Measurements from ENCODE around the gene PFN1.
"Not testable (repeated sequence)": the region's sequence is repeated elsewhere in the genome, so short reads cannot be mapped to it uniquely, and the experiment has no call there.

PFN1 gene

GRCh38 chr17:4945176-4945943, 3.0 kb downstream of the PFN1 start:
- peak; percentile 87 for DNase-seq (ENCODE audit: low read depth)

- DNase-seq (ENCODE audit: low read depth) = no peak
These were observed 3.7 kb downstream of the PFN1 start for GRCh38 chr17:4944554-4945175.

GRCh38 chr17:4944163-4944553, 4.2 kb downstream of the PFN1 start:
- peak; percentile 52 for DNase-seq (ENCODE audit: low read depth)

GRCh38 chr17:4942760-4943508, 5.4 kb downstream of the PFN1 start:
- DNase-seq (ENCODE audit: low read depth) = no peak

- no peak for DNase-seq (ENCODE audit: low read depth)
These were observed 7.1 kb downstream of the PFN1 start for GRCh38 chr17:4941319-4941610.

GRCh38 chr17:4940555-4941318, 7.6 kb downstream of the PFN1 start:
- no peak for DNase-seq (ENCODE audit: low read depth)

- DNase-seq (ENCODE audit: low read depth) = peak; percentile 99
These were observed 8.4 kb downstream of the PFN1 start, which contains the start of the genes RNF167 and SLC25A11 for GRCh38 chr17:4939796-4940554. RNF167 (plus strand) TSS chr17:4940268; CDS start chr17:4940910, 642 bp downstream. SLC25A11 (minus strand) TSS chr17:4940046; CDS start chr17:4939910, 136 bp downstream.

- no peak for DNase-seq (ENCODE audit: low read depth)
These were observed 8.9 kb downstream of the PFN1 start for GRCh38 chr17:4939546-4939795.

GRCh38 chr17:4938688-4939545, 9.4 kb downstream of the PFN1 start:
- DNase-seq (ENCODE audit: low read depth) = no peak

- no peak for DNase-seq (ENCODE audit: low read depth)
These were observed 10.2 kb downstream of the PFN1 start for GRCh38 chr17:4938069-4938491.

GRCh38 chr17:4937553-4937952, 10.8 kb downstream of the PFN1 start:
- no peak for DNase-seq (ENCODE audit: low read depth)

- DNase-seq (ENCODE audit: low read depth) = no peak
These were observed 11.9 kb downstream of the PFN1 start for GRCh38 chr17:4936436-4936835.

GRCh38 chr17:4935650-4936049, 12.7 kb downstream of the PFN1 start:
- no peak for DNase-seq (ENCODE audit: low read depth)

- DNase-seq (ENCODE audit: low read depth) = peak; percentile 59
These were observed 14.0 kb downstream of the PFN1 start for GRCh38 chr17:4934173-4934979.

- DNase-seq (ENCODE audit: low read depth) = no peak
These were observed 14.7 kb downstream of the PFN1 start for GRCh38 chr17:4933646-4934045.

GRCh38 chr17:4932756-4933155, 15.6 kb downstream of the PFN1 start:
- DNase-seq (ENCODE audit: low read depth) = no peak

- no peak for DNase-seq (ENCODE audit: low read depth)
These were observed 16.4 kb downstream of the PFN1 start, which contains the start of gene GP1BA for GRCh38 chr17:4931963-4932362. GP1BA (plus strand) TSS chr17:4932277; CDS start chr17:4932605, 328 bp downstream.

GRCh38 chr17:4928881-4929280, 19.4 kb downstream of the PFN1 start:
- no peak for DNase-seq (ENCODE audit: low read depth)

- DNase-seq (ENCODE audit: low read depth) = not testable (repeated sequence)
These were observed 21.6 kb downstream of the PFN1 start for GRCh38 chr17:4926577-4927335.

All from amniotic epithelial cell (primary cell).